GOT3 (cell line): ENCODE measurements around the gene TSHZ3.

Source experiments
- DNase-seq: peaks from one replicate; lab custom pipeline; 2025; ENCODE audit warnings: mixed read lengths; lab: John Stamatoyannopoulos, UW

TSHZ3 gene

GRCh38 chr19:31334849-31335624, 14.2 kb downstream of the TSHZ3 start:
- DNase-seq, result no peak

GRCh38 chr19:31334101-31334848, 15.0 kb downstream of the TSHZ3 start:
- DNase-seq, result no peak

- DNase-seq, result no peak
Measured at GRCh38 chr19:31332096-31332495, 17.1 kb downstream of the TSHZ3 start.

GRCh38 chr19:31331536-31331935, 17.7 kb downstream of the TSHZ3 start:
- DNase-seq, result no peak

- no peak for DNase-seq
Measured at GRCh38 chr19:31330761-31331160, 18.5 kb downstream of the TSHZ3 start.

- DNase-seq, result no peak
Measured at GRCh38 chr19:31330237-31330636, 19.0 kb downstream of the TSHZ3 start.

- DNase-seq, result no peak
Measured at GRCh38 chr19:31329819-31330218, 19.4 kb downstream of the TSHZ3 start.

- no peak for DNase-seq
Measured at GRCh38 chr19:31328238-31328637, 21.0 kb downstream of the TSHZ3 start.

- DNase-seq, result no peak
Measured at GRCh38 chr19:31326329-31327028, 22.8 kb downstream of the TSHZ3 start.

- no peak for DNase-seq
Measured at GRCh38 chr19:31325342-31325741, 23.9 kb downstream of the TSHZ3 start.

- DNase-seq, result no peak
Measured at GRCh38 chr19:31319465-31319864, 29.8 kb downstream of the TSHZ3 start.

- DNase-seq, result no peak
Measured at GRCh38 chr19:31318790-31319425, 30.3 kb downstream of the TSHZ3 start.

GRCh38 chr19:31317570-31317969, 31.7 kb downstream of the TSHZ3 start:
- no peak for DNase-seq

- no peak for DNase-seq
Measured at GRCh38 chr19:31317093-31317492, 32.1 kb downstream of the TSHZ3 start.

- no peak for DNase-seq
Measured at GRCh38 chr19:31316201-31316951, 32.9 kb downstream of the TSHZ3 start.

- DNase-seq, result no peak
Measured at GRCh38 chr19:31315652-31316051, 33.6 kb downstream of the TSHZ3 start.

- DNase-seq, result no peak
Measured at GRCh38 chr19:31314849-31315629, 34.2 kb downstream of the TSHZ3 start.

GRCh38 chr19:31314156-31314555, 35.1 kb downstream of the TSHZ3 start:
- no peak for DNase-seq

GRCh38 chr19:31313291-31314030, 35.8 kb downstream of the TSHZ3 start:
- DNase-seq, result no peak

- no peak for DNase-seq
Measured at GRCh38 chr19:31312677-31313244, 36.5 kb downstream of the TSHZ3 start.
